NCI-H128 (cell line): ENCODE data around the gene KIAA1191.

ENCODE experiments used
- DNase-seq: peaks from one replicate; lab custom pipeline; 2025; ENCODE audit not compliant: unreplicated experiment; lab: John Stamatoyannopoulos, UW

Gene KIAA1191

GRCh38 chr5:176389135-176390123, 27.9 kb upstream of the KIAA1191 start:
- DNase-seq, result no peak

GRCh38 chr5:176388444-176389134, 27.0 kb upstream of the KIAA1191 start, which contains the start of the genes HIGD2A and NOP16:
TSS of gene HIGD2A (plus strand) at chr5:176388751. CDS start at chr5:176388820, 69 bp downstream.
TSS of gene NOP16 (minus strand) at chr5:176388598. CDS start at chr5:176388539, 59 bp downstream.
- peak; percentile 95 for DNase-seq

- no peak for DNase-seq
Observed at GRCh38 chr5:176388003-176388443, 26.5 kb upstream of the KIAA1191 start.

GRCh38 chr5:176387384-176387925, 25.9 kb upstream of the KIAA1191 start:
- DNase-seq, result no peak

GRCh38 chr5:176386491-176386890, 24.9 kb upstream of the KIAA1191 start:
- DNase-seq, result no peak

- no peak for DNase-seq
Observed at GRCh38 chr5:176384991-176385390, 23.4 kb upstream of the KIAA1191 start.

GRCh38 chr5:176384366-176384930, 22.9 kb upstream of the KIAA1191 start:
- no peak for DNase-seq

GRCh38 chr5:176383961-176384360, 22.4 kb upstream of the KIAA1191 start:
- no peak for DNase-seq

- DNase-seq, result no peak
Observed at GRCh38 chr5:176383248-176383905, 21.8 kb upstream of the KIAA1191 start.

- no peak for DNase-seq
Observed at GRCh38 chr5:176382721-176383120, 21.2 kb upstream of the KIAA1191 start.

GRCh38 chr5:176381979-176382378, 20.4 kb upstream of the KIAA1191 start:
- DNase-seq, result no peak

- DNase-seq, result no peak
Observed at GRCh38 chr5:176381423-176381822, 19.9 kb upstream of the KIAA1191 start.

- no peak for DNase-seq
Observed at GRCh38 chr5:176379881-176380280, 18.3 kb upstream of the KIAA1191 start.

- no peak for DNase-seq
Observed at GRCh38 chr5:176373100-176373818, 11.7 kb upstream of the KIAA1191 start.

GRCh38 chr5:176371621-176372539, 10.3 kb upstream of the KIAA1191 start:
- no peak for DNase-seq

- DNase-seq, result no peak
Observed at GRCh38 chr5:176369934-176370711, 8.6 kb upstream of the KIAA1191 start.

- no peak for DNase-seq
Observed at GRCh38 chr5:176368726-176369125, 7.2 kb upstream of the KIAA1191 start.

- DNase-seq, result no peak
Observed at GRCh38 chr5:176366232-176366894, 4.8 kb upstream of the KIAA1191 start.
